ENCODE results near the gene COL16A1.

The COL16A1 gene

GRCh38 chr1:31712630-31713029 is 8.8 kb upstream of the COL16A1 start:
- TF ChIP-seq SIN3A (IDR thresholded peaks at IDR 0.05; ENCODE audit: borderline replicate concordance, insufficient read depth, low read length), result no peak
- TF ChIP-seq, protein P1, sequence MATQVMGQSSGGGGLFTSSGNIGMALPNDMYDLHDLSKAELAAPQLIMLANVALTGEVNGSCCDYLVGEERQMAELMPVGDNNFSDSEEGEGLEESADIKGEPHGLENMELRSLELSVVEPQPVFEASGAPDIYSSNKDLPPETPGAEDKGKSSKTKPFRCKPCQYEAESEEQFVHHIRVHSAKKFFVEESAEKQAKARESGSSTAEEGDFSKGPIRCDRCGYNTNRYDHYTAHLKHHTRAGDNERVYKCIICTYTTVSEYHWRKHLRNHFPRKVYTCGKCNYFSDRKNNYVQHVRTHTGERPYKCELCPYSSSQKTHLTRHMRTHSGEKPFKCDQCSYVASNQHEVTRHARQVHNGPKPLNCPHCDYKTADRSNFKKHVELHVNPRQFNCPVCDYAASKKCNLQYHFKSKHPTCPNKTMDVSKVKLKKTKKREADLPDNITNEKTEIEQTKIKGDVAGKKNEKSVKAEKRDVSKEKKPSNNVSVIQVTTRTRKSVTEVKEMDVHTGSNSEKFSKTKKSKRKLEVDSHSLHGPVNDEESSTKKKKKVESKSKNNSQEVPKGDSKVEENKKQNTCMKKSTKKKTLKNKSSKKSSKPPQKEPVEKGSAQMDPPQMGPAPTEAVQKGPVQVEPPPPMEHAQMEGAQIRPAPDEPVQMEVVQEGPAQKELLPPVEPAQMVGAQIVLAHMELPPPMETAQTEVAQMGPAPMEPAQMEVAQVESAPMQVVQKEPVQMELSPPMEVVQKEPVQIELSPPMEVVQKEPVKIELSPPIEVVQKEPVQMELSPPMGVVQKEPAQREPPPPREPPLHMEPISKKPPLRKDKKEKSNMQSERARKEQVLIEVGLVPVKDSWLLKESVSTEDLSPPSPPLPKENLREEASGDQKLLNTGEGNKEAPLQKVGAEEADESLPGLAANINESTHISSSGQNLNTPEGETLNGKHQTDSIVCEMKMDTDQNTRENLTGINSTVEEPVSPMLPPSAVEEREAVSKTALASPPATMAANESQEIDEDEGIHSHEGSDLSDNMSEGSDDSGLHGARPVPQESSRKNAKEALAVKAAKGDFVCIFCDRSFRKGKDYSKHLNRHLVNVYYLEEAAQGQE (IDR thresholded peaks at IDR 0.05; ENCODE audit: insufficient read depth in 1 of 2, low read depth in 2 of 2, low read length in 2 of 2), result no peak
- TF ChIP-seq TAF1 (IDR thresholded peaks at IDR 0.05; ENCODE audit: borderline replicate concordance, insufficient read depth, low read length), result no peak
- no peak for TF ChIP-seq FOXP2 (optimal IDR thresholded peaks at IDR 0.05; ENCODE audit: borderline replicate concordance, extremely low read depth, extremely low read length, insufficient read depth)

DNA sequence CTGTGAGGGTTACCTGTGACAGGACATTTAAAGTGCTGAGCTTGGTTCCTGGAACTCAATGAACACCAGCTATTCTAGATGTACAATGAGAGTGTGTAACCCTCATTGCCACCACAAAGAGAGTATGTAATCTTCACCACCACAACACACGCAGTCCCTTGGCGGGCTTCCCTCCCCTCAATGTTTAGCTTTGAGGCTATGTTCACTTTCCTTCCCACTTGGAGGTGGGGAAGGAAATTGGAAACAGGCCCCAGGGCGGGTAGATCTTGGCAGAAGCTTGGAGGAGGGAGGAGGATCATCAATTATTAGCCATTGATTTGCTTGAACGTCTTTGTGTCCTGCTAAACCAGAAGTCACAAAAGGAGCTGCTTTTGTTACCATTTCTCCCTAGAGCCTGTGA is 8.3 kb upstream of the COL16A1 start:
- TF ChIP-seq POLR2AphosphoS5 (IDR thresholded peaks at IDR 0.05; ENCODE audit: low read depth, low read length) (no peak), TAF1 (IDR thresholded peaks at IDR 0.05; ENCODE audit: borderline replicate concordance, insufficient read depth, low read length) (no peak), FOXP2 (optimal IDR thresholded peaks at IDR 0.05; ENCODE audit: borderline replicate concordance, extremely low read depth, extremely low read length, insufficient read depth) (no peak), SIN3A (IDR thresholded peaks at IDR 0.05; ENCODE audit: borderline replicate concordance, insufficient read depth, low read length) (no peak)
- TF ChIP-seq, protein P1 (IDR thresholded peaks at IDR 0.05; ENCODE audit: insufficient read depth in 1 of 2, low read depth in 2 of 2, low read length in 2 of 2), result no peak

GRCh38 chr1:31708324-31708723 is 4.5 kb upstream of the COL16A1 start:
- TF ChIP-seq FOXP2 (optimal IDR thresholded peaks at IDR 0.05; ENCODE audit: borderline replicate concordance, extremely low read depth, extremely low read length, insufficient read depth) (no peak), SIN3A (IDR thresholded peaks at IDR 0.05; ENCODE audit: borderline replicate concordance, insufficient read depth, low read length) (no peak), TAF1 (IDR thresholded peaks at IDR 0.05; ENCODE audit: borderline replicate concordance, insufficient read depth, low read length) (no peak), POLR2AphosphoS5 (IDR thresholded peaks at IDR 0.05; ENCODE audit: low read depth, low read length) (no peak)
- TF ChIP-seq, protein P1 (IDR thresholded peaks at IDR 0.05; ENCODE audit: insufficient read depth in 1 of 2, low read depth in 2 of 2, low read length in 2 of 2), result no peak

DNA sequence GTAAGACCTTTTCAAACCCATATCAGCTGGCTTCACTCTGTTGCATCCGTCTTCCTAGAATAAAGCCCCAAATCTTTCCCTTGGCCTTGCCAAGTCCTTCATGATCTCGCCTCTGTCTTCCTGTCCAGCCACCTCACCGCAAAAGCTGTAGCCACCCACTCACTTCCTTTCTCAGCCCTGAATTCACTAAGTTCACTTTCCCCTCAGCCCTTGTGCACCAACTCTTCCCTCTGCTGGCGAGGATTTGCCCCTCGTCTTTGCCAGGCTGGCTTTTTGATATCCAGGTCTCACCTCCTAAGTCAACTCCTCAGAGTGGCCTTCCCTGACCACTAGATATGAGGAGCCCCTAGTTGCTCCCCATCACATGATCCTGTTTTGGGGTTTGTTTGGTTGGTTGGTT is 3.9 kb upstream of the COL16A1 start:
- no peak for TF ChIP-seq FOXP2 (optimal IDR thresholded peaks at IDR 0.05; ENCODE audit: borderline replicate concordance, extremely low read depth, extremely low read length, insufficient read depth)

DNA sequence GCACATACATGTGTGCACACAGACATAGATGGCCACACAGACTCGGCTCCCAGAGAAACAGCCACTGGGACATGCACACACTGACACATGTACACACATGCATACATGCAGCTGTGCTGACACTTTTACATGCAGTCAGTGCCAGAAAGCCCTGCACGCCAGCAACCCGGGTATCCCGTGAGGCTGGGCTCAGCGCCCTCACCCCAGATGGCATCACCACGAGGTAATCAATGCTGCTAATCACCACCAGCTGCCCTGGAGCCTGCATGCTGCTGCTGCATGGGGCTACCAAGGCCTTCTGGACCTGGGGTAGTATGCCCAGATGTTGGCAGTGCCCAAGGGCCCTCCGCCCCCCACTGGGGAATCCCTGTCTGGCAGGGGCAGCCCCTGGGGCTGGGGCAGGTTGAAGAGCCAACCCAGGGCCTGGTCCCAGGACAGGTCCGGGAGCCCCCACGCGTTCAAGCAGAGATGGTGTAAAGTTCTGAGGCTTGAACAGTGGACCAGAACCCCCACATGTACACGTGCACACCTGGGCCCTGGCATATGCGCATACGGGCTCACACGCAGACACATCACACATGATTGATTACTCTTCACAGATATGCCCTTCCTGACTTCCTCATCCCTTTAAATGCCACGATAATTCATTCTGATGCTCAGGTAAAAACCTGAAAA is 2.7 kb upstream of the COL16A1 start:
- no peak for TF ChIP-seq FOXP2 (optimal IDR thresholded peaks at IDR 0.05; ENCODE audit: borderline replicate concordance, extremely low read depth, extremely low read length, insufficient read depth)
- no peak for TF ChIP-seq TAF1 (IDR thresholded peaks at IDR 0.05; ENCODE audit: borderline replicate concordance, insufficient read depth, low read length)
- no peak for TF ChIP-seq POLR2AphosphoS5 (IDR thresholded peaks at IDR 0.05; ENCODE audit: low read depth, low read length)
- TF ChIP-seq, protein P1 (IDR thresholded peaks at IDR 0.05; ENCODE audit: insufficient read depth in 1 of 2, low read depth in 2 of 2, low read length in 2 of 2), result no peak
- TF ChIP-seq SIN3A (IDR thresholded peaks at IDR 0.05; ENCODE audit: borderline replicate concordance, insufficient read depth, low read length), result no peak
